Mononuclear cell (primary cell): ENCODE data around the gene MICOS13. TPM values are rescaled to one million over a fixed set of nuclear protein-coding genes. Genes with fewer than 3 reads are reported as not detected.

Experiments
- H3K27me3 ChIP-seq: 2 replicates; pipeline ENCODE4 v1.6.0; 2011; ENCODE audit warnings: low read length, control low read depth; ENCODE audit not compliant: insufficient read depth
- H3K4me1 ChIP-seq: 2 replicates; pipeline ENCODE4 v1.5.1; 2011; ENCODE audit warnings: mild to moderate bottlenecking, low read length, control low read depth; ENCODE audit not compliant: insufficient read depth
- H3K4me3 ChIP-seq: 2 replicates; pipeline ENCODE4 v1.5.1; 2011; ENCODE audit warnings: mild to moderate bottlenecking, low read length, moderate library complexity
- H3K9me3 ChIP-seq: 2 replicates; pipeline ENCODE4 v1.5.1; 2011; ENCODE audit warnings: low read depth, mild to moderate bottlenecking, control low read depth, low read length
- total RNA-seq: library from RNA; depleted of rRNA; stranded (reverse); fragments of >200 nt; gene quantifications from one replicate; pipeline ENCODE4 v1.2.3, GENCODE V29; 2012

The MICOS13 gene
- total RNA-seq, 1 donor = 8.5 TPM

DNA sequence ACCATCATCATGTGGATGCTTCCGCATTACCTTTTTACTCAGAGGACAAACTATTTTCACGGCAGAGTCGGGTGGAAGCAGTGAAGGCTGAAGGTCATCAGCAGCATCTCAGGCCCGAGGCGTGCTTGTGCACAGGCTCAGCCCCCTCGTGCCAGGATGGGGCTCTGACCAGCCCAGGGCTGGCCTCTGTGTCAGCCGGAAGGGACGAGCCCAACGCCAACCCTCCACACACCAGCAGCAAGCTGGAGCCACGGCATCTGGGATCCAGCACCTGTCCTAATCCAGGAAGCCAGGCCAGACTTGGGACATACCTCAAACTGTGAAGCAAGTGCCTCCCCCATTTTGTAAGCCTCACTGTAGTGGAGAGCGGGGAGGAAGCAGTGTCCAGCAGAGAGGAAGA, 11.1 kb downstream of the MICOS13 start:
- Histone ChIP-seq H3K4me3 (no peak overlapping the region), H3K4me1 (no peaks in the 10 kb centered on the region), H3K27me3 (no peaks in the 10 kb centered on the region), H3K9me3 (no peaks in the 10 kb centered on the region)

DNA sequence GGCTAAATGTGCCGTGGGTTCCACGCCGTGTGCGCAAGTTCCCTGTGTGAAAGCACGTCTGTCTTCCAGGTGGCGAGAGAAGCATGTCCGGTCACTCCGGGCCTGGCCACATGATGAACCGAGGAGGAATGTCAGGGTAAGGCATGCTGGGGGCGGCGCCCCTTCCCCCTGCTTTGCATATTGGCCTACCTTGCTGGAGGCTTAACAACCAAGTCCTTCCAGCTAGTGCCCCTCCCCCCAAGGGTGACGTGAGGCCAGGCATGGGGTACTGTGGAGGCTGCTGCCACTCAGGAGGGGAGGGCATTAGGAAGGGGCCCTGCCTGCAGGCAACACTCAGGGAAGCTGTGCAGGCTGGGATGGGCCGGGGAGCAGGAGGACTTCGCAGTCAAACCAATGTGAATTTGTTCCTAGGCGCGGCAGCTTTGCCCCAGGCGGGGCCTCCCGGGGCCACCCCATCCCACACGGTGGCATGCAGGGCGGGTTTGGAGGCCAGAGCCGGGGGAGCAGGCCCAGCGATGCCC, 12.5 kb downstream of the MICOS13 start:
- H3K9me3 ChIP-seq = no peaks in the 10 kb centered on the region
- H3K4me3 ChIP-seq = no peak overlapping the region
- no peaks in the 10 kb centered on the region for H3K27me3 ChIP-seq
- H3K4me1 ChIP-seq = no peaks in the 10 kb centered on the region

DNA sequence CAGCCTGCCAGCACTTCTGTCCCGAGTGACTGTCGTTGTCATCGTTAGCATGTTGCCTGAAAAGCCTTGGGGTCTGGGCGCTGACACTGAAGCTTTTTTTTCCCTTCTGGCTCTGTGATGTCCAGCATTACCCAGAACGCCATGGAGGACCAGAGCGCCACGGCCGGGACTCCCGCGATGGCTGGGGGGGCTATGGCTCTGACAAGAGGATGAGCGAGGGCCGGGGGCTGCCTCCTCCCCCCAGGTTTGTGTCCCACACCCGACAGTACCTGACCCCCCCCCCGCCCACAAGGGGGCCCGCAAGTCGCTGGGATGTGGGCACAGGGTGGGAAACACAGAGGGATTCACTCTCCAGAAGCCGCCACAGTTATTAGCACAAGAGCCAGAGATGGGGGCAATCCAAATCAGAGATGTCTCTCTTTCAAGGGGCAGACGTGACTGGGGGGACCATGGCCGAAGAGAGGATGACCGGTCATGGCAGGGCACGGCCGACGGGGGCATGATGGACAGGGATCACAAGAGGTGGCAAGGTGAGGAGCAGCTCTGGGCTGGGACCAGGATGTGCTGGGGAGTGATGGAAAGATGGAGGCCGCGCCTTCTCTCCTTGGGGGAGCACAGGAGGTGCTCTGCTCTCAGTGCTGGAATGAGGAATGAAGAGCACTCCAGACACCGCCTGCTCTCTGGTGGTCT, 13.2 kb downstream of the MICOS13 start:
- no peak overlapping the region for H3K4me3 ChIP-seq
- H3K9me3 ChIP-seq = no peaks in the 10 kb centered on the region
- H3K27me3 ChIP-seq = no peaks in the 10 kb centered on the region
- no peaks in the 10 kb centered on the region for H3K4me1 ChIP-seq

DNA sequence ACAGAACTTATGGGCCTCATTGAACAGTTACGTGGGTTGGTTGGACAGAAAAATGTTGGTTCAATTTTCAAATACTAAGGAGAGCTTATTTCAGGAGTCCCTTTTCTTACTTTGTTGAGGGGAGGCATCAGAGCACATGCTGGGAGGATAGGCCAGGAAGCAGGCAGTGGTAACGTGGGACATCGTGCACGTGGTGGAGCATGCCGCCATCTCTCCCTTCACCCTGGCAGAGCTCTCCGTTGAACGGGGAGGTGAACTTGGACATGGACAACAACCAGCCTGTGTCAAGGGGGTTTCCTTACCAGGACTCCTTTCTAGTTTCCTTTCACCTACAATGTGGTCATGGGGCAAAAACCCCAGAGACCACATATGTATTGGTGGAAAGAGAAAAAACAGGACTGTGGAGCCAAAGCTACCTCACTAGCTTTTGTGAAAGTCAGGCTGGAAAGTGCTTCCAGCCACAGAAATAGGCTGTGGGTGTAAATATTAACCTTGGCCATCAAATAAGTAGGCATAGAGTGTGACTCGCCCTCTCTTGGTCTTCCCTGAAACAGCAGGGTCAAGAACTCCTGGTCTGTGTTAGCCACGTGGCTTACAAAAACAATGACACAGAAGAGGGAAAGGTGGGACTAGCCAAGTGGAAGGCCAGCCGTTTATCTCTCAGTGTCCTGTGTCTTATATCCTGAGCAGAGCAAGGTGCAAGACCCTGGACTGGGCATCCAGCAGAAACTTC, 14.4 kb downstream of the MICOS13 start:
- Histone ChIP-seq H3K27me3 (no peaks in the 10 kb centered on the region), H3K9me3 (no peaks in the 10 kb centered on the region), H3K4me1 (no peaks in the 10 kb centered on the region), H3K4me3 (no peak overlapping the region)

DNA sequence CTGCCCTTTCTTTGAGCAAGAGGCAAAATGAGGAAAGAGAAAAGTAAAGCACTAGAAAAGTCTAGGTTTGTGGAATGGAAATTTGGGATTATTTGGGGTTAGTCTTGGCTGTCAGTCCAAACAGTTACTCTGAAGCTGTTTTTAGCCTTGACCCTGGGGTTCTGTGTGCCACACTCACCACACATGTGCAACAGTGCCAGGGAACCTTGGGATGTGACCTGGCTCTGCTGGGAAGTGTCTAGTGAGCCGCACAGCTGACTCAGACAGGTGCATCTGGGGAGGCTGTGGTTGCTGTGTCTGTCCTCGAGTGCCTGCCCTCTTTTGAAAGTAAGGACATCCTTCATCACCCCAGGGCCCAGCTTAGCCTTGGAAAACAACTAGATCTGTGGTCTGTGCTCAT, 15.8 kb downstream of the MICOS13 start:
- Histone ChIP-seq H3K4me3 (no peak overlapping the region), H3K4me1 (no peaks in the 10 kb centered on the region), H3K27me3 (no peaks in the 10 kb centered on the region), H3K9me3 (no peaks in the 10 kb centered on the region)

DNA sequence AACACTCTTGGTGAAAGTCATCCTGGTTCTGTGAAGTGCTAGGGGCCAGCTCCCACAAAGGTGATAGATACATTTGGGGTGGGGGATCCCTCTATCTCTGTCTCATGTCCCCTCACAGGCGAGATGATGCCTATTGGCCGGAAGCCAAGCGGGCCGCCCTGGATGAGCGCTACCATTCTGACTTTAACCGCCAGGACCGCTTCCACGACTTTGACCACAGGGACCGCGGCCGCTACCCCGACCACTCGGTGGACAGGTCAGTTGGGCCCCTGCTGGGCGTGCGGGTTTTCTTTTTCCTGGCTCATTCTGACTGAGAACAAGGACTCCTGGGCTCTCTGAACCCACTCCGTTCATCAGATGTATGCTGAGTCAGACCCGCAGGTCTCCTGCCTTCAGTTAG, 16.4 kb downstream of the MICOS13 start:
- Histone ChIP-seq H3K9me3 (no peaks in the 10 kb centered on the region), H3K4me1 (no peaks in the 10 kb centered on the region), H3K4me3 (no peak overlapping the region), H3K27me3 (no peaks in the 10 kb centered on the region)

DNA sequence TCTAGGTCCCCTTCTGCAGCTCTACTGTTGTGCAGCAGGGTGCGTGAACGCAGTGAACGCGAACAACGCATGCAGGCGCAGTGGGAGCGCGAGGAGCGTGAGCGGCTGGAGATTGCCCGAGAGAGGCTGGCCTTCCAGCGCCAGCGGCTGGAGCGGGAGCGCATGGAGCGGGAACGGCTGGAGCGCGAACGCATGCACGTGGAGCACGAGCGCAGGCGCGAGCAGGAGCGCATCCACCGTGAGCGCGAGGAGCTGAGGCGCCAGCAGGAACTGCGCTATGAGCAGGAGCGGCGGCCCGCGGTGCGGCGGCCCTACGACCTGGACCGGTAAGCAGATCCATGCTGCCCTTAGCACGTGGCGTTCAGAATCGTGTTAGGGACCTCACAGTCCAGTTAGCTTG, 18.8 kb downstream of the MICOS13 start:
- H3K4me1 ChIP-seq = no peaks in the 10 kb centered on the region
- no peak overlapping the region for H3K4me3 ChIP-seq
- H3K9me3 ChIP-seq = no peaks in the 10 kb centered on the region
- no peaks in the 10 kb centered on the region for H3K27me3 ChIP-seq

DNA sequence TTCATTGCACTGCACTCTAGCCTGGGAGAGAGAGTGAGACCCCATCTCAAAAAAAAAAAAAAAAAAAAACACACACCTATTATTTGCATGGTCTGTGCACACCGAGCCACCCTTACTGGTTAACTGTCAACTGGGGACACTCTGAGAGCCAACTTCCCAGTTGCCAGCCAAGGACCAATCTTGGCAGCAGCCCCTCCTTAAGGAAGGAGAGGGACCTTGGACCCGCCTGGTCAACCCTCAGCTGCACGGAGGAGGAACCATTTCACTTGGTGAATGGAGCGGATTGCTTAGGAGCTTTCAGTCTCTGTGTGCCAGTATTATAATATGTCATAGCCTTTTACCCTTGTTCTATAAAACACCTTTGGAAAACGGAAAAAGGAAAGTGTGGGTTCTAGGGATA, 24.9 kb downstream of the MICOS13 start:
- Histone ChIP-seq H3K9me3 (no peaks in the 10 kb centered on the region), H3K4me3 (no peak overlapping the region), H3K4me1 (no peaks in the 10 kb centered on the region), H3K27me3 (no peaks in the 10 kb centered on the region)

DNA sequence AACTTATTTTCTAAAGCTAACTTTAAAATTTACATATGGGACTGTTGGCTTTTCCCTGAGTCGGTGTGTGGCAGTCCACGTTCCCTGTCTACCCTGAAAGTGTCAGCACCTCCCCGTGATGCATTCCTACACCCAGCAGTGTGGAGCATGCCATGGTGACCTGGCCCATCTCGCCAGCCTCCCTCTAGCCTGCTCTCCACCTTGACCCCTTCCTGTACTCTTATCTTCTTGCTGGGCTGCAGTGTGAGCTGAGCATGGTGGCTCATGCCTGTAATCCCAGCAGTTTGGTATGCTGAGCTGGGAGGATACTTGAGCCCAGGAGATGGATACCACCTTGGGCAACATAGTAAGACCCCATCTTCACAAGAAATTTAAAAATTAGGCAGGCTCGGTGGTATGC, 25.4 kb downstream of the MICOS13 start:
- Histone ChIP-seq H3K4me1 (no peaks in the 10 kb centered on the region), H3K9me3 (no peaks in the 10 kb centered on the region), H3K4me3 (no peak overlapping the region), H3K27me3 (no peaks in the 10 kb centered on the region)

DNA sequence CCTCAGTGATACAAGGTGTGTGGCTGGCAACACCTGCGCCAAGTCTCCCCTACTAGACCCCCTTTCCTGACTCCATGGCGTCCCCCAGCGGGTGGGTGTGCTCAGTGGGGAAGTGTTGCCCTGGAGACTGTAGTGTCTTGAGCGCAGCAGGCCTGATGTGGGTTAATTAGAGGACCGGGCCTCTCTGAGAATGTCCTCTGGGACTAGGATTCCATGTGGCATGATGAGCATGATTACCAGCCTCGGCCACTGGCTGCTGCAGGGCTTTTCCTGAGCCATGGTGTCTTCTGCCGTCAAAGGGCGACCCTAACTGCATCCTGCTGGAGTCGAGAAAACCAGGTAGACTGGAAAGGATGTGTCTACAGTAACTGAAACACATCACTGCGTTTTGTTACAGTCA, 28.1 kb downstream of the MICOS13 start:
- Histone ChIP-seq H3K4me3 (no peak overlapping the region), H3K9me3 (no peaks in the 10 kb centered on the region), H3K27me3 (no peaks in the 10 kb centered on the region), H3K4me1 (no peaks in the 10 kb centered on the region)

DNA sequence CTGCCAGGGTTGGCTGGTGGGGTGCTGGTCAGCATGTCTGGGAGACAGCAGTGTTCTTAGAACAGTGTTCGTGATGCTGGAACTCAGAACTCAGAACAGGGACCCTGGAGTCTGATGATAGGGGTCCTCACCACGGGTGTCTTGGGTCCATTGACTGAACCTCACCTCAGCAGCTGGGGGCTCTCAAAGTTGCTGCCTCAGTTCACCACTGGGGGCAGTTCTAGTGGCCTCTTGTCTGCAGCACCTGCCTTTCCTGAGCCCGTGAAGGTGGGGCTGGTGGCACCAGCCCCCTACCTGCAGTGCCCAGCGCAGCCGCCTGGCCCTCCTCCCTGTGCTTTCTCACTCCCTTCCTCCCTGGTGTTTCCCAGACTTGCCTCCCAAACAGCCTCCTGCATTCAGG, 29.0 kb downstream of the MICOS13 start:
- H3K9me3 ChIP-seq = no peaks in the 10 kb centered on the region
- no peaks in the 10 kb centered on the region for H3K4me1 ChIP-seq
- no peak overlapping the region for H3K4me3 ChIP-seq
- H3K27me3 ChIP-seq = no peaks in the 10 kb centered on the region

DNA sequence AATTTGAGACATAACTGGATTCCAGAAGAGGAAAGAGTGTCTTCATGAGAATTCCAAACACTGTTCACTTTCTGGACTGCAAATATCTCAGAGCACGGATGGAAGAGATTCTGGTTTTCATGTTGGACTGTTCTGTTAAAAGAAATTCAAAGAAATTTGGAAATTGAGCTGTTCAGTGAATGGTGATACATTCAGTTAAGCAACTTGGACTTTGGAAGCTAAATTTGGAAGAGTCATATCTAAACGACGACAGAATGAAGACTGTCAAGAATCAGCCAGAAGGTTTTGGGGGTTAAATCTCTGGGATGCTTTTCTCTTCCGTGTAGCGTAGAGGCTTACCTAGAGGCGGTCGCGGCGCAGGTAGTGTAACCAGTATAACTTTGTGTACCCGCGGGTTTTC, 31.9 kb downstream of the MICOS13 start:
- Histone ChIP-seq H3K27me3 (no peaks in the 10 kb centered on the region), H3K4me1 (no peaks in the 10 kb centered on the region), H3K4me3 (no peak overlapping the region), H3K9me3 (no peaks in the 10 kb centered on the region)

DNA sequence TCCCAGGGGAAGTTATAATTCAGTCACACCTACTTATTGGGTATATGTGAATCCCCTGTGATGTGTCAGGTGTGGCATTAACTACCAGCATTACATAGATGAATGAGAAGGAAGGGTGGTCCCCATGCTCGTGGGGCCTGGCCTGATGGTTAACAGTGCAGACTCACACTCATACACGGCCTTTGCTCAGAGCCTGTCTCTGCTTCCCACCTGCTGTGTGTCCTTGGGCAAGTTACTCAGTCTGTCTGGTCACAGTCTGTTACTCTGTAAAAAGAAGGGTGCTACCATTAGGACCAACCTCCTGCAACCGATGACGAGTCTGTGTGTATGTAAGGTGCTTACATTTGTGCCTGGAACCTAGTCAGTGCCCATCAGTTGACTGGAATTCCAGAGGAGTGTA, 33.6 kb downstream of the MICOS13 start:
- no peaks in the 10 kb centered on the region for H3K4me1 ChIP-seq
- H3K4me3 ChIP-seq = no peak overlapping the region
- no peaks in the 10 kb centered on the region for H3K9me3 ChIP-seq
- no peaks in the 10 kb centered on the region for H3K27me3 ChIP-seq

DNA sequence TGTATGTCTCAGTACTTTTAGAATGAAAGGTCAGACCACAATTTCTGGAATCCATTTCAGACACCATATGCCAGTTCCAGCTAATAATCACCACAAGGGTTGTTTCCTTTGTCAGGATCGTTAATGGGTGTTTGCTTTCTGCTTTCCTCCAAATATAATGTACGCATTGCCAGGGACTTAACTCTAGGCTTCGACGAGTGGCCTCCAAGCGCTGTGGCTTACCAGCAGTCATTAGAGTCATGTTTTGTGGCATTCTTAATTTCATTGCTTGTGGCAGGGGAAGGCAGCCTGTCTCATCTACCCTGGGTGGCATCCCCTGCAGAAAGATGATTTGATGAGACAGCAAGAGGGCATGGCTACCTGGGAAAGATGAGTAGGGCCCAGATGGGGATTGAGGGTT, 34.9 kb downstream of the MICOS13 start:
- Histone ChIP-seq H3K4me3 (no peak overlapping the region), H3K9me3 (no peaks in the 10 kb centered on the region), H3K4me1 (no peaks in the 10 kb centered on the region), H3K27me3 (no peaks in the 10 kb centered on the region)

DNA sequence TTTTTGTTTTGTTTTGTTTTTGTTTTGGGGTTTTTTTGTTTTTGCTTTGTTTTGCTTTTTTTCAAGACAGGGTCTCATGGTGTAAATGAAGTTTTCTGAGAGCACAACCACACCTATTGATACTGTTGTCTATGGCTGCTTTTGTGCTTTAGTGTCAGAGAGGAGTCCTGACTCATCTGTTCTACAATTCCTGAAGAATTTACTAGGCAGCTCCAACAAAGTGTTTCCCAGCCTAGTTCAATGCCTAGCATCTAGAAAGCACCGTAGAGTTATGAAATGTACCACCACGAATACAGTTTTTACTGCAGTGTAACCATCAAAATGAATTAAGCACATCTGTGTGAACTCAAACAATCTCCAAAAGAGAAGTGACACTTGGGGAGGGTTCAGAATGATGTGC, 36.3 kb downstream of the MICOS13 start:
- no peaks in the 10 kb centered on the region for H3K4me1 ChIP-seq
- H3K9me3 ChIP-seq = no peaks in the 10 kb centered on the region
- no peaks in the 10 kb centered on the region for H3K27me3 ChIP-seq
- H3K4me3 ChIP-seq = no peak overlapping the region

DNA sequence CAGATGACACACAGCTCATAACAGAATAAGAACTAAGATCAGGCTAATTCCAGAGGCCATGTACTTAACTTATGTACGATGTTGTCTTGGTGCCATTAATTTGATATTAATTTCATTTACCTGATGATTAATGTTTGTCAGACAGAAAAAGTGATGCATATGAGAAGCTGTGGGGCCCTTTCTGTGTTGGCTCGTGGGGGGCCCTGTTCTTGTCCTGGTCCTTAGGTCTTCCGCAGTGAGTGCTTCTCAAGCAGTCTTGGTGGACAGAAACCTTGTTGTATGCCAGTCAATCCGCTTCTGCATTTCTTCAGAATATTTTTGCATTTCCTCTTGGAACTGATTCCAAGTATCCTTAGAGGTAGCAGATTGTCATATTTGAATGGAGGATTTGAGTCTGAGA, 37.3 kb downstream of the MICOS13 start:
- H3K27me3 ChIP-seq = no peaks in the 10 kb centered on the region
- no peaks in the 10 kb centered on the region for H3K9me3 ChIP-seq
- no peak overlapping the region for H3K4me3 ChIP-seq
- no peaks in the 10 kb centered on the region for H3K4me1 ChIP-seq
